ENCODE measurements around the gene HSFX4. TPM values are rescaled to one million over a fixed set of nuclear protein-coding genes. Genes with fewer than 3 reads are reported as not detected.
"Not testable (repeated sequence)": the region's sequence is repeated elsewhere in the genome, so short reads cannot be mapped to it uniquely, and the experiment has no call there.

HSFX4 gene
- total RNA-seq, 1 donor from 2014 or later: not detected

DNA sequence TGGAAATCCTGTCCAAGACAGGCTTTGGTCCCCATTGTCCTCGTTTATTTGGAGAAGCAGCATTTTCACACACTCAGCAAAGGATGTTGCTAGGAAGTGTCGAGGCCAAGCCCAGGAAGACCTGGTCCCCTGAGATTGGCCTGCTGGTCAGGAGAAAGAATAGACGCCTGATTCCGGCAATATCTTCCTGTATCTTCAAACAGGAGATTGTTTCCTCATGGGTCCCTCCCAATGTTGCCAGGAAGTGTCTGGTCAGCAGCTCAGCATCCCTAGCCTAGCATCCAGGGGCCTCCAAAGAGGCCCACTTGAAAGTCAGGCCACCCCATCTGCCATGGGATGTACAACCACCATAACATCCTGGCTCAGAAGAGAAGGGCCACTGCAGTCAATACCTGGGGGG, 2.0 kb downstream of the HSFX4 start:
- H3K36me3 ChIP-seq; DNase-seq (ENCODE audit: low spot score in 2 of 2); H3K27me3 ChIP-seq; H3K27ac ChIP-seq; H3K4me1 ChIP-seq; H3K4me3 ChIP-seq; H3K9me3 ChIP-seq: not testable (repeated sequence)
- intact Hi-C loops (cut with DNase I): loop anchor here (10.0 kb wide), 2 partner anchors 963 to 1463 kb away; partner anchors contain the start of genes CD99L2 and VMA21

DNA sequence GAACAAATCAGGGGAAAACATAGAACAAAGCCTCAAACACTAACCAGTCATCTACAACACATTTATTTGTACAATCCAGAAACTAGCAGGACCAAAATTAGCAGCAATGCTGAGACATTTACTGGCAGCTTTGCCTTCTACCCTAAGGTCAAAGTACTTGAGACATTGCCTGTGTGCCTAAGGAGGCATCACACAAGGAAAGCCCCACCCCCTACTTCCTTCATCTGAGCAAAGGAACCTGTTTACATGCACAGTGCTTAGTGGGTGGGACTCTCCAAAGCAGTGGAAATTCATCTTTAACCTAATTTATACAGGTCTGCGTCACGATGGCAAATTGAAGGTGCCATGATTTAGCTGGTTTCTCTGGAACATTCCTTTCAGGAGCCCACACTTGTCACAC, 2.8 kb downstream of the HSFX4 start:
- not testable (repeated sequence) for H3K27ac ChIP-seq; H3K27me3 ChIP-seq; H3K36me3 ChIP-seq; H3K4me1 ChIP-seq; H3K9me3 ChIP-seq; H3K4me3 ChIP-seq; DNase-seq (ENCODE audit: low spot score in 2 of 2)
- intact Hi-C loops (cut with DNase I): loop anchor here (10.0 kb wide), 2 partner anchors 963 to 1463 kb away; partner anchors contain the start of genes CD99L2 and VMA21

DNA sequence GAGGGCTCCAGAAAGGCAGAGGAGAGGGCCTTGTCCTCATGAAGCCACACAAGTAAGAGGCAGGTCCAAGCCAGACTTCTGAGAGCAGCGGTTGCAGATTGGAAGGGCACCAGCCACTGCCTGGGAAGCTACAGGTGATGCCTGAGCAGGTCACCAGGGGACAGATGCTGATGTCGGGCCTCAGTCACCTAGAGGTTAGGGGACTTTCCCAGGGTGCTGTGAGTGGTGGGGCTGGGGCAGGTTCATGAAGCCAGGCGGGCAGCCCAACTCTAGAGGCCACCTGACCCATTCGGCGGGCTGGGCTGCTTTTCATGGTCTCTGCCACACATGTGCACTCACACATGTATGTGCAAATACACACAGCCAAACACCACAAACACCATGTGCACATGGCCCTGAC, 3.6 kb downstream of the HSFX4 start:
- not testable (repeated sequence) for H3K4me3 ChIP-seq; H3K4me1 ChIP-seq; H3K9me3 ChIP-seq; H3K27me3 ChIP-seq; DNase-seq (ENCODE audit: low spot score in 2 of 2); H3K27ac ChIP-seq; H3K36me3 ChIP-seq
- intact Hi-C loops (cut with DNase I): loop anchor here (10.0 kb wide), 2 partner anchors 962 to 1462 kb away; partner anchors contain the start of genes CD99L2 and VMA21

DNA sequence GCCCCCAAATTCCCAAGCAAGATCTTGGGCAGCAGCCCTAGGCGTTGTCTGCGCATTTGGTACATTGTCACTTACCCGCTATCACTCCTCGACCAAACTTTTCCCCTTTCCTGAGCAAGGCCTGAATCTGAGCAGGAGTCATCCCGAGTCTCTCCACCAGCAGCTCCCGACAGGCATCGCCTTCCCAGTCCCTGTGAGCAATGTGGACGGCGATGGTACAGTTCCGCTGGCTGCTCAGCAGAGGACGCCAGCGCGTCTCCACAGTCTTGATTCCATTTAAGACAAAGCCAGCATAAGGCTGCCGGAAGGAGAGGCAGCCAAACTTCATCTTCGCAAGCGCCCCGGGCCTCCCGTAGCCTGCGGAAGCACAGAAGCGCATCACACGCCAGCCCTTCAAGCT, 4.2 kb downstream of the HSFX4 start:
- not testable (repeated sequence) for H3K27me3 ChIP-seq; H3K4me1 ChIP-seq; H3K9me3 ChIP-seq; H3K27ac ChIP-seq; DNase-seq (ENCODE audit: low spot score in 2 of 2); H3K36me3 ChIP-seq; H3K4me3 ChIP-seq
- intact Hi-C loops (cut with DNase I): loop anchor here (10.0 kb wide), 2 partner anchors 961 to 1461 kb away; partner anchors contain the start of genes CD99L2 and VMA21

DNA sequence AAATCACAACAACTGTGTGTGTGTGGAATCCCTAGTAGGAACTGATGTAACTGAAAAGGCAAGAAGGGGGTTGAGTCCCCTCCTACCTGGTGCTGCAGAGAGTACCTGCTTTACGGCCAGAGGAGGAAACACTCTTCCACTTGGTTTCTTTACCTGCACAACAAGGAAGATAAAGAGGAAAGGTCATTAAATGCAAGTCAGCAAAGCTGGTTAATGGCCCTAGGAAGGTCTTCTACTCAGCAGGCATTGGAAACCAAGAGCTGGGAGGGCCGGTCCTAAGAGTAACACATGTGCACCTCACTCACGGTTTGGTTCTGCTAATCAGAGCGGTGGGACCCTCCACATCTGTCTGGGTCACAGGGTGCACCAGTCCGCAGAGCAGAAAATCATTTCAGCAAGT, 8.0 kb downstream of the HSFX4 start:
- DNase-seq (ENCODE audit: low spot score in 2 of 2); H3K9me3 ChIP-seq; H3K36me3 ChIP-seq; H3K4me1 ChIP-seq; H3K27me3 ChIP-seq: not testable (repeated sequence)
- Histone ChIP-seq H3K4me3 (peak overlapping the region; percentile 52 to 77), H3K27ac (peak overlapping the region; percentile 91 to 96)
- intact Hi-C loops (cut with DNase I): loop anchor here (10.0 kb wide), 2 partner anchors 957 to 1457 kb away; partner anchors contain the start of genes CD99L2 and VMA21

DNA sequence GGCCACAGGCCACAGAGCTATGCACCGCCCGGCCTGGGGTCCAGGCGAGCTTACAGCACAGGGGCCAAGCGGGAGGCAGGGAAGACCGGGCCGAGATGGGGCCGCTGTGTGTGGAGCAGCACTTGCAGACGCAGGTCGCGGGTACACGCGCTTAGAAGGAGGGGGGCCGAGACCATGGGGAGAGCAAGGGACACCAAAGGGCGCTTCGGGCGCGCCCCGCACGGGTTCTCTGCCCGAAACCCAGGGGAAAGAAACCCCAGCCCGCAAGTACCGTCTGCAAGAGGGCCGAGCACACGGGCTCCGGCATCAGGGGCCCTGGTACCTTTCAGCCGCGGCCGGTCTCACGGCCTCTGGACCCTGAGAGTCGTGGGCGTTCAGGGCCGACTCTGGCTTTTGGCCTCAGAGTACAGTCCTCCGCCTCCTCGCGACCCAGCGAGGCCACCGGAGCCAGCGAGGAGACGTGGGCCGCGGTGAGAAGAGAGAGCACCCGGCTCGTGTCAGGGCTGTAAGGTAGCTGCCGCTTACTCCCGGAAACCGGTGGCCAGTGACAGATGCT, 8.6 kb downstream of the HSFX4 start:
- Histone ChIP-seq H3K9me3 (no peaks in the 10 kb centered on the region), H3K4me3 (peak overlapping the region; percentile 52 to 77), H3K27ac (peak overlapping the region; percentile 91 to 96), H3K4me1 (peaks cover 0 to 4% of the 10 kb centered on the region in 2 donors), H3K27me3 (no peaks in the 10 kb centered on the region), H3K36me3 (peaks cover 3 to 5% of the 10 kb centered on the region in 2 donors)
- peak in 1 of 2 donors; percentile 69 for DNase-seq (ENCODE audit: low spot score in 2 of 2)
- intact Hi-C loops (cut with DNase I): loop anchor here (10.0 kb wide), 2 partner anchors 957 to 1457 kb away; partner anchors contain the start of genes CD99L2 and VMA21
- TF ChIP-seq, protein P1, sequence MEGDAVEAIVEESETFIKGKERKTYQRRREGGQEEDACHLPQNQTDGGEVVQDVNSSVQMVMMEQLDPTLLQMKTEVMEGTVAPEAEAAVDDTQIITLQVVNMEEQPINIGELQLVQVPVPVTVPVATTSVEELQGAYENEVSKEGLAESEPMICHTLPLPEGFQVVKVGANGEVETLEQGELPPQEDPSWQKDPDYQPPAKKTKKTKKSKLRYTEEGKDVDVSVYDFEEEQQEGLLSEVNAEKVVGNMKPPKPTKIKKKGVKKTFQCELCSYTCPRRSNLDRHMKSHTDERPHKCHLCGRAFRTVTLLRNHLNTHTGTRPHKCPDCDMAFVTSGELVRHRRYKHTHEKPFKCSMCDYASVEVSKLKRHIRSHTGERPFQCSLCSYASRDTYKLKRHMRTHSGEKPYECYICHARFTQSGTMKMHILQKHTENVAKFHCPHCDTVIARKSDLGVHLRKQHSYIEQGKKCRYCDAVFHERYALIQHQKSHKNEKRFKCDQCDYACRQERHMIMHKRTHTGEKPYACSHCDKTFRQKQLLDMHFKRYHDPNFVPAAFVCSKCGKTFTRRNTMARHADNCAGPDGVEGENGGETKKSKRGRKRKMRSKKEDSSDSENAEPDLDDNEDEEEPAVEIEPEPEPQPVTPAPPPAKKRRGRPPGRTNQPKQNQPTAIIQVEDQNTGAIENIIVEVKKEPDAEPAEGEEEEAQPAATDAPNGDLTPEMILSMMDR (IDR thresholded peaks at IDR 0.05): no peak

DNA sequence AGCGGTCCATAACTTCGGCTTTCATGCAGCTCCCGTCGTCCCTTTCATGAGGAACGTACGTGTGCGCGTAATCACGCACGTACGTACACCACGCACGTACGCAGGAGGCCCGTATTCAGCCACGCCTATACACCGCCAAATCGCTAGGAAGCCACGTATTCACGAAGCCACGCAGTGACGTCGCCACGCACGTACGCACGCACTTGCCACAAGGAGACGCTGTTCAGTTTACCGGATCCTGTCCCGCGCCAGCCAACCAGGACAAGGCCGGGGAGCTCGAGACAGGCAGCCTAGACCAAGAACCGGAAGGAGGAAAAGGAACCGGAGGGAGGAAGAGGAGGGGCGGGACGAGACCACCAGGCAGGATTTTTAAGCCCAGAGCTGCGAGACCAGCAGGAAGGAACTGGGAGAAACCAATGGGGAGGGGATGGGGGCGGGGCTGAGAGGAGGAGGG, 9.1 kb downstream of the HSFX4 start, which contains the start of gene EOLA2:
Gene EOLA2 (minus strand): TSS at position 65 of the 454 bp plus-strand sequence. CDS start 4,617 bp downstream, outside the sequence.
- TF ChIP-seq, protein P1 (IDR thresholded peaks at IDR 0.05): peak; percentile 36 to 56 (median 54)
- Histone ChIP-seq H3K36me3 (peaks cover 3 to 5% of the 10 kb centered on the region in 2 donors), H3K27ac (peak within 1 kb of the TSS; percentile 91 to 96), H3K4me1 (peaks cover 0 to 4% of the 10 kb centered on the region in 2 donors), H3K27me3 (no peaks in the 10 kb centered on the region), H3K9me3 (no peaks in the 10 kb centered on the region), H3K4me3 (peak within 1 kb of the TSS; percentile 52 to 77)
- intact Hi-C loops (cut with DNase I): loop anchor here (10.0 kb wide), 2 partner anchors 956 to 1456 kb away; partner anchors contain the start of genes CD99L2 and VMA21
- DNase-seq (ENCODE audit: low spot score in 2 of 2): peak; percentile 91 to 97

All from ascending aorta (tissue), 2 donors.